Prostate gland (tissue), 2 donors: ENCODE results near the gene LAPTM4A. TPM values are rescaled to one million over a fixed set of nuclear protein-coding genes. Genes with fewer than 3 reads are reported as not detected.

Experiments
- DNase-seq: peaks from one replicate; pipeline ENCODE4 v3.0.0-alpha.2; 2019; ENCODE audit warnings: low spot score
- H3K27ac ChIP-seq, 2 donors: fragments of 200-600 bp; sonication (generic); 2 replicates each; pipeline ENCODE4 v1.5.1; 2017 to 2019
- H3K27me3 ChIP-seq: fragments of 200-600 bp; sonication (generic); replicated peaks from 2 replicates; pipeline ENCODE4 v1.5.1; 2019; ENCODE audit not compliant: insufficient read depth
- H3K36me3 ChIP-seq, 2 donors: fragments of 200-600 bp; sonication (generic); 1 replicate in 1 of 2; 2 replicates in 1 of 2; pipeline versions ENCODE4 v1.5.1 to v1.8.1; 2017 to 2019
- H3K4me1 ChIP-seq: fragments of 200-600 bp; sonication (generic); replicated peaks from 2 replicates; pipeline ENCODE4 v1.5.1; 2019
- H3K4me3 ChIP-seq, 2 donors: fragments of 200-600 bp; sonication (generic); 2 replicates each; pipeline ENCODE4 v1.5.1; 2017 to 2019
- H3K9me3 ChIP-seq: fragments of 200-600 bp; sonication (generic); 2 replicates; pipeline ENCODE4 v1.5.1; 2017
- CTCF ChIP-seq, 4 experiments: fragments of 200-600 bp in 2 of 4; fragments of 450-650 bp in 2 of 4; sonication (generic) in 2 of 4; IDR thresholded peaks; 1 replicate in 3 of 4; 2 replicates in 1 of 4; pipeline ENCODE4 v1.5.1; 2016 to 2019; ENCODE audit warnings: antibody characterized with exemption in 4 of 4, mild to moderate bottlenecking in 2 of 4, moderate library complexity in 2 of 4
- POLR2A ChIP-seq: fragments of 450-650 bp; IDR thresholded peaks from one replicate; pipeline ENCODE4 v1.6.1; 2016; ENCODE audit warnings: antibody characterized with exemption, mild to moderate bottlenecking
- POLR2AphosphoS5 ChIP-seq: sonication (generic); formaldehyde crosslinking; IDR thresholded peaks from one replicate; pipeline ENCODE4 v1.6.1; 2017; ENCODE audit warnings: antibody characterized with exemption
- WGBS: methylation state at CpG from one replicate; pipeline ENCODE4 v1.1.5; 2018; 5-methylcytosine and 5-hydroxymethylcytosine counted together
- intact Hi-C: fragments of 100-400 bp; cut with DNase I; formaldehyde crosslinking; loops from one replicate; pipeline ENCODE4 v1.14.2; 2022
- total RNA-seq, 2 donors: library from RNA; depleted of rRNA; stranded (reverse); fragments of >200 nt; gene quantifications; one replicate each; pipeline ENCODE4 v1.1.0, GENCODE V29; 2016

LAPTM4A gene
- total RNA-seq, 2 donors from 2014 or later: 142 to 340 TPM

GRCh38 chr2:20069756-20070155 is 18.3 kb upstream of the LAPTM4A start:
- H3K27ac ChIP-seq: no peak overlapping the region
- H3K9me3 ChIP-seq: no peaks in the 10 kb centered on the region
- no peak overlapping the region for H3K4me3 ChIP-seq
- no peaks in the 10 kb centered on the region for H3K36me3 ChIP-seq
- no peak for TF ChIP-seq CTCF (IDR thresholded peaks at IDR 0.05)
- intact Hi-C loops: no loop called here
- DNase-seq: no peak
- no peaks in the 10 kb centered on the region for H3K27me3 ChIP-seq
- no peaks in the 10 kb centered on the region for H3K4me1 ChIP-seq

GRCh38 chr2:20067992-20068584 is 16.7 kb upstream of the LAPTM4A start:
- H3K27me3 ChIP-seq: no peaks in the 10 kb centered on the region
- intact Hi-C loops: no loop called here
- H3K4me3 ChIP-seq: no peak overlapping the region
- H3K4me1 ChIP-seq: no peaks in the 10 kb centered on the region
- WGBS: 71% methylated on average over 3 of the region's 3 CpGs
- no peaks in the 10 kb centered on the region for H3K9me3 ChIP-seq
- no peak overlapping the region for H3K27ac ChIP-seq
- TF ChIP-seq POLR2AphosphoS5 (no peak), POLR2A (no peak), CTCF (IDR thresholded peaks at IDR 0.05) (no peak)
- DNase-seq: no peak
- H3K36me3 ChIP-seq: no peaks in the 10 kb centered on the region

- H3K27me3 ChIP-seq: no peaks in the 10 kb centered on the region
- H3K36me3 ChIP-seq: no peaks in the 10 kb centered on the region
- H3K4me1 ChIP-seq: no peaks in the 10 kb centered on the region
- 38% methylated on average over 6 of the region's 6 CpGs for WGBS
- no peak overlapping the region for H3K27ac ChIP-seq
- H3K9me3 ChIP-seq: no peaks in the 10 kb centered on the region
- DNase-seq: peak; percentile 48
- H3K4me3 ChIP-seq: no peak overlapping the region
- no peak for TF ChIP-seq POLR2AphosphoS5
- no peak for TF ChIP-seq CTCF (IDR thresholded peaks at IDR 0.05)
- no peak for TF ChIP-seq POLR2A
- intact Hi-C loops: no loop called here
Observed at GRCh38 chr2:20065885-20066602, 14.6 kb upstream of the LAPTM4A start.

- intact Hi-C loops: no loop called here
- Histone ChIP-seq H3K27ac (no peak overlapping the region), H3K9me3 (no peaks in the 10 kb centered on the region), H3K27me3 (no peaks in the 10 kb centered on the region), H3K36me3 (no peaks in the 10 kb centered on the region), H3K4me1 (no peaks in the 10 kb centered on the region), H3K4me3 (no peak overlapping the region)
- no peak for DNase-seq
- TF ChIP-seq POLR2AphosphoS5 (no peak), POLR2A (no peak), CTCF (IDR thresholded peaks at IDR 0.05) (no peak)
Observed at GRCh38 chr2:20064841-20065240, 13.4 kb upstream of the LAPTM4A start.

- no peaks in the 10 kb centered on the region for H3K36me3 ChIP-seq
Observed at GRCh38 chr2:20064421-20064820, 13.0 kb upstream of the LAPTM4A start.

More at GRCh38 chr2:20064421-20064820, 13.0 kb upstream of the LAPTM4A start:
- TF ChIP-seq CTCF (IDR thresholded peaks at IDR 0.05) (no peak), POLR2AphosphoS5 (no peak), POLR2A (no peak)
- DNase-seq: no peak
- Histone ChIP-seq H3K9me3 (no peaks in the 10 kb centered on the region), H3K27ac (no peak overlapping the region), H3K4me1 (no peaks in the 10 kb centered on the region), H3K27me3 (no peaks in the 10 kb centered on the region), H3K4me3 (no peak overlapping the region)
- 98% methylated on average over 3 of the region's 3 CpGs for WGBS
- intact Hi-C loops: no loop called here
